Limb (tissue), 2 donors: Measurements from ENCODE around the gene E4F1.

Experiments used
- DNase-seq, 2 donors: peaks; one replicate each; pipeline ENCODE4 v3.0.0-alpha.2; 2016; ENCODE audit errors: extremely low spot score in 2 of 2

E4F1 gene

GRCh38 chr16:2206780-2207433, 16.5 kb upstream of the E4F1 start:
- no peak for DNase-seq

DNA sequence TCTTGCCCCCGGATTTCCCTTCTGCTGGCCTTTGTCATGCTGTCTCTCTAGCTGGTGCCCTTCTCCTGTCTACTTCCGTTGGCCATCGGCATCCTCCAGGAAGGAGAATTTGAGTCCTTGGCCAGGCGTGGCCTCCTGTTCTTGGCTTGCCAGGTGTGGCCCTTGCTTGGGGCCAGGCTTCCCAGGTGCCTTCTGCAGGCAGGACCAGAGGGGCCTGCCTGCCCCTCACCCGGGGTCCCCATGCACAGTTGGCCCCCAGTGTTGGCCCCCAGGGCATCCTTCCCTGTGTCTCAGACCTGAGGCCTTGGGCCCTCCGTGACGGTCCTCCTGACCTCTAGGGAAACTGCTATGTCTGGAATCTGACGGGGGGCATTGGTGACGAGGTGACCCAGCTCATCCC, 15.5 kb upstream of the E4F1 start:
- no peak for DNase-seq

DNA sequence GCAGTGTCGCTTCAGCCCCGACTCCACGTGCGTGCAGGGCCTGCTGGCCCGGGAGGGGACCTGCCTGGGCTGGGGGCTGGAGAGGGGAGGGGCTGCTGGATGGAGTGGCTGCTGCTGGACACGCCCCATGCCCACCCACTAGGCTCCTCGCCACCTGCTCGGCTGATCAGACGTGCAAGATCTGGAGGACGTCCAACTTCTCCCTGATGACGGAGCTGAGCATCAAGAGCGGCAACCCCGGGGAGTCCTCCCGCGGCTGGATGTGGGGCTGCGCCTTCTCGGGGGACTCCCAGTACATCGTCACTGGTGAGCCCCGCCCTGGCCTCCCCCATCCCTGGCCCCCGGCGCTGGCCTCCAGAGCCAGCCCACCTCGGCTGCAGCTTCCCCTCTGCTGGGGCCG, 15.1 kb upstream of the E4F1 start:
- no peak for DNase-seq

DNA sequence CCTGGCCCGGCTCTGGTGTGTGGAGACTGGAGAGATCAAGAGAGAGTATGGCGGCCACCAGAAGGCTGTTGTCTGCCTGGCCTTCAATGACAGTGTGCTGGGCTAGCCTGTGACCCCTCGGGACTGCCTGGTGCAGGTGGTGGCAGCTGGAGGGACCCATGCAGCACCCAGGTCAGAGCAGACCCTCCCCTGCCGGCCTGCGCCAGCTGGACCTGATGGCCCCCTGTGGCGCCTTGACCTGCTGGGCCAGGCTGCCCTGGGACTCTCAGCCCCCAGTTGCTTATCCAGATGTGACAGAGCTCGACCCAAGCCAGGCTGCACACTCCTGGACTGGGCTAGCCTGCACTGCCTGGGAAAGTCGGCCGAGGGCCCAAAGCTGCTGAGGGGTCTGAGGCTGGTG, 14.6 kb upstream of the E4F1 start:
- no peak for DNase-seq

DNA sequence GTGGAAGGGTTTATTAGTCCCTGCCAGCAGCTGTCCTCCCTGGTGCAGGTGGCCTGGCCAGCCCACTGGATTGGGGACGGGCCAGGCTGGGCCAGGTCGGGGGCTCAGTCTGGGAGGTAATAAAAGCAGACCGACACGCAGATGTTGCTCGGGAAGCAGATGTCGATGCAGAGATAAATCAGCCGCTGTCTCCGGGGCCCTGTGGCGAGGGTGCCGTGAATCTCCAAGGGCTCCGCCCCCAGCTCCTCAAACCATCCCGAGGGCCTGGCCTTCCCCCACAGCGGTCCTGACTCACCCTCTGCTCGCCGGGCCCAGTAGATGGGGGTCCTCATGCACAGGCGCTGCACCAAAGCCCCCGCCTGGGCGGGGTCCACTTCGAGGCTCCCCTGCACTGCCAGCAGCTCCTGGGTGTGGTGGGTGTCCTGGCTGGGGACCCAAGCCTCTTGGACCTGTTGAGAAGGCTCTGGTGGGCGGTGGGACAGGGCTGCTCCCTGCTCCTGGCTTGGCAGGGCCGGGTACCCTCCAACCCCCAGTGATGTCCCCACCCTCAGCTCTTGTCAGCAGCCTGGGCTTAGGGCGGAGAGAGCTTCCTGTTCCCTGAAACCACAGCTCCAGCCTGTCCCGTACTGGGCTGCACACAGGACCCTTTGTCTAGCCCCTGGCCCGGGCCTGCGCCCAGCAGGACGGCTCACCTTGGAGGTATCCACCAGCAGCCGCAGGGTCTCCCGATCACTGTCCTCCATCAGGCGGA, 14.0 kb upstream of the E4F1 start:
- DNase-seq = no peak

DNA sequence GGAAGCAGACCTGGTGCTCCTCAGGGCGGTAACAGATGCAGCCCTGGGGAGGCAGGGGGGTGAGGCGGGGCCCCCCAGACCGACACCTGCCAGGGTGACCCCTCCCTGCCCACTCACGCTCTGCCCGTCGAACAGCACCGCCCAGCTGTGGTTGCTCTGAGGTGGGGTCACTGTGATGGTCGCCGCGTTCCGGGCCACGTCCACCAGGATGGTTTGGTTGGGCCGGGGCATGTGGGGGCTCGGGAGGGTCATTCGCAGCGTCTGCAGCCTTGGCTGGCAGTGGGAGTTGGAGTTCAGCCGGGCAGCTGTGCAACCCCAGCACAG, 13.4 kb upstream of the E4F1 start:
- no peak for DNase-seq

DNA sequence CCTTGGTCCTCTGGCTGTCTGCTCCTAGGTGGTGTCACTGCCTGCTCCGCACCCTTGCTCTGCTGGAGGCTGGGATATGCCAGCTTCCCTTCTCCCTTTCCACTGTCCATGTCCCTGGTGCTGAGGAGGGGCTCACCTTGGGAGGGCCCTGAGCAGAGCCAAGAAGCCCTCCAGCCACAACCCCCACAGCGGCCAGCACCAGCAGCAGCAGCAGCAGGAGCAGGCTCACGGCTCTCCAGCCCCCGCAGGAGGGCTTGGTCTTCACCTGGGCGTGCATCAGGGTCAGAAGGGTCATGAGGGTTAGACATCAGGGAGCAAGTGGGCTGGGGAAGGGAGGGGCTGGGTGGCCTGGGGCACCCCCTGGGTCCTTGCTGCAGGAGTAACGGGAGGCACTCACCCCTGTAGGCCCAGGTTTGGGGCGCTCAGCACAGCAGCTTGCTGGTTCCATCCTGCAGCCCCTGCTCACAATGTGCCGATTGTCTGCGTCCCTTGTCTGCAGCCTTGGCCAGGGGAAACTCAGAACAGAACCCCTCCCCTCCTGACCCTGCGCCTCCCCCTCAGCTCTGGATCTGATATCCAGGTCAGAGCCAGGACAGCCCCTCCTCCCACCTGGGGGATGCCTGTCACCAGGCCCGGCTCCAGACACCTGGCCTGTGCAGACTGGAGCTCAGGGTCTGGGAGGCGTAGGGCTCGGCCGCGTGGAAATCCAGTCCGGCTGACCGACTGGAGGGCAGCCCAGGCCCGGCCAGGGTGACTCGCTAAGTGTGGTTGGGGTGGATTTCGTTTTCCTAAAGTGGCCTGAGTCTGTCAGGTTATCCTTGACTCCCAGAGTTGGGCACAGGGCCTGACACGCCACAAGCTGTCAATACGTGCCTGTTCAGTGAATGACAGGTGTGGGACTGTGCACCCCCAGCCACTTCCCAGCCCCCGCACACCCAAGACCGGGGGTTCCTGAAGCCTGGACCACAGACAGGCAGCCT, 12.7 kb upstream of the E4F1 start, which contains the start of gene BRICD5:
Gene BRICD5 (minus strand): TSS at position 478 of the 980 bp plus-strand sequence. CDS start 30 bp downstream, at position 448.
- no peak for DNase-seq

GRCh38 chr16:2211923-2212347, 11.5 kb upstream of the E4F1 start:
- DNase-seq = no peak

DNA sequence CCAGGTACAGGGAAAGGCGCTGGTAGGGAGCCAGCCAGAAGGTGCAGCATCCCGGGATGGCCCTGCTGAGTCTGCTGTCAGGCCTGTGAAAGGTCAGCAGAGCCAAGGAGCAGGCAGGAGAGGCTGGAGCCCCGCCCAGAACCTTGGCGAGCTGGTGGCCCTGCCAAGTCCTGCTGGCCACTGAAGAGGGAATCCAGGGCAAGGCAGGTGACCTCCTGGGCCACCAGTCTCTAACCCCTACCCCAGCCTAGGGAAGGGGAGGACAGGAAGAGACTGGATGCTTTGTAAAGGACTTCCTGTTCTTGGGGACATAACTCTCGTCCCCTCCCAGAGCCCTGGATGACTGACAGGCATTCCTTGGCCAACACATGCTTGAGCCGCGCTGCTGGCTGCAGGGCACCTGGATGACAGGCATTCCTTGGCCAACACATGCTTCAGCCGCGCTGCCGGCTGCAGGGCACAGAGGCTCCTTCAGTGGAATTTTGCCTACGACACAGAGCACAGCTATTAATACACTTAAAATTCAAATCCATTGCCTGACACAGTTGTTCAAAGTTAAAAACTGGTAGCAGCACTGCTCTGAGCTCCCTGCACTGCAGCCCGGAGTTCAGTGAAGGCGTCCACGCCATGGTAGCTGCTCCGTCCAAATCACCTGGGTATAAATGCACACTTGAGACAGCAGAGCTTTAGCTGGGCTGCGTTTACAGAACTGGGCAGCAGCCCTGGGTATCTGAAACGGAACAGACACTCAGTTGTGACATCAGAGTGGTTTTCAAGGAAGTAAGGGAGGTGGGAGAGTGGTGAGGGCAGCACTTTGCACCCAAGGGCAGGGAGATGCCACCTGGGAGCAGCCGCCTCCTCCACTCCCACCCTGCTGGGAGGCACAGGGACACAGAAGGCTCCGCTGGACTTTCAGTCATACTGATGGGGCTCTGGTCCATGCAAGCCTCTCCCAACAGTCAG, 10.7 kb upstream of the E4F1 start:
- no peak for DNase-seq

- DNase-seq = no peak
Measured at GRCh38 chr16:2213817-2214718, 9.3 kb upstream of the E4F1 start.

GRCh38 chr16:2214719-2214968, 8.7 kb upstream of the E4F1 start, which contains the start of gene PGP:
PGP (minus strand) TSS chr16:2214840; CDS start chr16:2214777, 63 bp downstream.
- no peak for DNase-seq

DNA sequence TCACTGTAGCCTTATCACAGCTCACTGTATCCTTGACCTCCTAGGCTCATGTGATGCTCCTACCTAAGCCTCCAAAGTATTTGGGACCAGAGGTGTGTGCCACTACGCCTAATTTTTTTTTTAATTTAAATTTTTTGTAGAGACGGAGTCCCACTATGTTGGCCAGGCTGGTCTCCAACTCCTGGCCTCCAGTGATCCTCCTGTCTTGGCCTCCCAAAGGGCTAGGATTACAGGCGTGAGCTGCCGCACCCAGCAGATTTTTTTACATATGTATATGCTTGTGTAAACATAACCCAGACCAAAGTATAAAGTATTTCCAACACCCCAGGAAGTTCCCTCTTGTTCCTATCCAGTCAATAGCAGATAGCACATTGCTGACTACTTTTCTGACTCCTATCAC, 7.1 kb upstream of the E4F1 start:
- no peak for DNase-seq

DNA sequence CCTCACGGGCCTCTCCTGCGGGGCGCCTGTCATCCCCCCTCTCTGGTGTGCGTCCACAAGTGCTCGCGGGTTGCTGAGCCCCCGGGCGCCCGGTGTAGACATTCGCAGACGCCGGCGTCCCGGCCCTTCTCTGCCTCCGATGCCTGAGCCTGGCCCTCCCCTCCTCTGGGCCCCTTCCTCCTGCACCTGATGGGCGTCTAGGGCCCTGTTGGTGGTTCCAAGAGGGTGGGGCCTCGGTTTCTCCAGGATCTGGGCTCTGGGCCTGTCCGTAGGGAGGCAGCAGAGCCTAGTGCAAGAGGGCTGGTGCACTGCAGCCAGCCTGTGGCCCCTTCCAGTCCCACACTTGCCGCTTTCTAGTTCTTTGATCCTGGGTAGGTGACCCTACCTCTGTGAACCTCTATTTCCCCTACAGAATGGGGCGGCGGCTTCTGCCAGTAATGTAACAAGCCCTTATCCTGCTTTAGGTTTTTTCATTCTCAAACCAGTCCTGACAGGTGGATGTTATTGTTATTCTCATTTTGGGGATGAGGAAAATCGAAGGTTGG, 623 bp downstream of the E4F1 start:
- DNase-seq = no peak

DNA sequence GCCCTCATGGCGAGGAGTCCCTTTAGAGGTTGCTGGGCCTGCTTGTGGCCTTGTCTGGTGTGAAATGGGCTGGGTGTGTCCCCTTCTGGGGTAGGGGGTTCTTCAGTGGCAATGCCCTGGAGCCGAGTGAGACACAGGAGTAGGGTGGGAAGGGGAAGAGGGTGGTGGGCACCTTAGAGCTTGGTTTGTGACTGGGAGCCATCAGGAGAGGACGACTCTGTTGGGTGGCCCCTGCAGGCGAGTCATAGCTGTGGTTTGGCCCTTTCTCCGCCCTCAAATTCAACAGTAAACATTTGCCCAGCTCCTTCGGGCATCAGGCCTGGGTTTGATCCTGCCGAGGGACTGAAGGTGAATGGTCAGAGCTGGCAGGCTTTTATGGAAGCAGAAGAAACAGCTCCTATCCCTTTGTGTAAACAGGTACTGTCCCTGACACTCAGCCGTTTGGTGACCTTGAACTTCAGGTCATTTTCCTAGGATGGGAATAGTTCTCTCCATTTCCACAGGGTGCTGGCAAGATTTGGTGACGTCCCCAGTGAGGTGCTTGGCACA, 2.9 kb downstream of the E4F1 start:
- no peak for DNase-seq

- no peak for DNase-seq
Measured at GRCh38 chr16:2226918-2227317, 3.5 kb downstream of the E4F1 start.

DNA sequence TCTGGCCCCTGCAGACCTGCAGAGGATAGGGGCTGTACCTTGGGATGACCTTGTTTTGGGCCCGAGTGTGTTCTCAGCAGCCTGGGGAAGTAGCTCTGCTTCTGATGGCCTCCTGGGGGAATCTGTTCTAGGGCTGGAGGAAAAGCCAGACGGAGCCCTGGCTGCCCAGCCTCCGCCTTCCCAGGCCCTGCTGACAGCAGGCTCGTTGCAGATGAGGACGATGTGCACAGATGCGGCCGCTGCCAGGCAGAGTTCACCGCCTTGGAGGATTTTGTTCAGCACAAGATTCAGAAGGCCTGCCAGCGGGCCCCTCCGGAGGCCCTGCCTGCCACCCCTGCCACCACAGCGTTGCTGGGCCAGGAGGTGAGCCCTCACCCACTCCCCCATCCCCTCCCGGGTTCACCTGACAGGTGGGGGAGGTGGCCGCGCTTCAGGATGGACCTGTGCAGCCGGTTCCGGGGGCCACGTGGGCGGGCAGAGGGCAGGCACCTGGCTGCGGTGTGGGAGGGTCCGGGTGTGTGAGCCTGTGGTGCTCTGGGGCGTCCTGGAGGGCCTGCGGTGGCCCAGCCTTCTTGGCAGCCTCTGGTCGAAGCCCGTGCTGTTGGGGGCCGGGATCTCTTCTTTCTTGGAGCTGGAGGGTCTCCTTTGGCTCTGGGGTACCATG, 4.9 kb downstream of the E4F1 start:
- DNase-seq = no peak

- DNase-seq = no peak
Measured at GRCh38 chr16:2229091-2229490, 5.7 kb downstream of the E4F1 start.

GRCh38 chr16:2229632-2230250, 6.3 kb downstream of the E4F1 start:
- no peak for DNase-seq
